ENCODE results near the gene NTPCR. TPM values are rescaled to one million over a fixed set of nuclear protein-coding genes. Genes with fewer than 3 reads are reported as not detected.

The NTPCR gene
- total RNA-seq, 1 experiment from 2014 or later = 34.2 TPM

GRCh38 chr1:232965912-232966217 is 15.5 kb downstream of the NTPCR start:
- POLR2A ChIA-PET = no interaction called here
- RAD21 ChIA-PET (ENCODE audit: low non-redundant PET in 1 of 2, low total read pairs in 2 of 2, uncharacterized antibody in 2 of 2, unreplicated experiment in 2 of 2) = no interaction called here
- Histone ChIP-seq H3K27ac (ENCODE audit: low read depth, low read length) (no peak overlapping the region), H4K20me1 (ENCODE audit: insufficient read depth) (no peaks in the 10 kb centered on the region), H3K4me2 (ENCODE audit: low read length) (no peak overlapping the region), H3K9ac (ENCODE audit: low read length) (no peak overlapping the region), H3K79me2 (ENCODE audit: insufficient read depth, low read length) (0 out of 2 replicates have a peak, but pooled peaks cover 5% of the 10 kb centered on the region), H3K27me3 (ENCODE audit: insufficient read depth, low read length) (no peaks in the 10 kb centered on the region), H3K9me3 (ENCODE audit: control insufficient read depth in 1 of 2, insufficient read depth in 1 of 2, low read depth in 1 of 2, low read length in 2 of 2) (no peaks in the 10 kb centered on the region), H3K4me3 (replicated peaks in 1 of 2; ENCODE audit: low read depth in 1 of 2, low read length in 2 of 2) (no peak overlapping the region), H3K36me3 (ENCODE audit: control insufficient read depth in 1 of 2, insufficient read depth in 2 of 2, low read length in 2 of 2) (peaks cover 2% of the 10 kb centered on the region in 2 experiments; a peak in 1 of 4 replicates), H2AFZ (ENCODE audit: low read depth, low read length, poor library complexity, severe bottlenecking) (no peak overlapping the region), H3K9me2 (ENCODE audit: insufficient read depth) (no peaks in the 10 kb centered on the region), H3K4me1 (ENCODE audit: control insufficient read depth in 1 of 2, insufficient read depth in 2 of 2, low read length in 2 of 2) (no peaks in the 10 kb centered on the region)
- DNase-seq (ENCODE audit: low read depth, low spot score) = no peak
- CTCF ChIA-PET = no interaction called here
- intact Hi-C loops (cut with micrococcal nuclease) = no loop called here
- TF ChIP-seq CEBPB (IDR thresholded peaks at IDR 0.05; ENCODE audit: low read depth) (no peak), POLR2A (IDR thresholded peaks at IDR 0.05; ENCODE audit: borderline replicate concordance, extremely low read depth, insufficient read depth, insufficient read length) (no peak), ZFX (IDR thresholded peaks at IDR 0.05) (no peak), CTCF (IDR thresholded peaks at IDR 0.05 in 2 of 3, conservative IDR thresholded peaks at IDR 0.05 in 1 of 3; ENCODE audit: borderline replicate concordance in 1 of 3, insufficient read depth in 1 of 3, low read depth in 2 of 3, low read length in 2 of 3) (no peak), TCF7L2 (IDR thresholded peaks at IDR 0.05; ENCODE audit: borderline replicate concordance, extremely low read depth, insufficient read depth, insufficient read length) (no peak), YY1 (IDR thresholded peaks at IDR 0.05; ENCODE audit: extremely low read depth, insufficient replicate concordance, low read depth, low read length) (no peak), SP1 (IDR thresholded peaks at IDR 0.05; ENCODE audit: low read depth) (no peak), RAD21 (IDR thresholded peaks at IDR 0.05; ENCODE audit: low read depth) (no peak), CBX3 (IDR thresholded peaks at IDR 0.05; ENCODE audit: low read depth) (no peak), ZNF274 (IDR thresholded peaks at IDR 0.05; ENCODE audit: low read depth, low read length) (no peak), ZBTB33 (IDR thresholded peaks at IDR 0.05; ENCODE audit: extremely low read depth, insufficient replicate concordance, low read length) (no peak)
- no peak for ATAC-seq
- BruUV-seq (replicated peaks) = no TSS peak

Measured in HCT116 (cell line).